Osteoblast (primary cell): ENCODE data around the gene UEVLD. TPM values are rescaled to one million over a fixed set of nuclear protein-coding genes. Genes with fewer than 3 reads are reported as not detected.

Experiments
- DNase-seq: peaks from one replicate; pipeline ENCODE4 v3.0.0; 2011; ENCODE audit warnings: low spot score, mixed read lengths; ENCODE audit not compliant: insufficient read length; ENCODE audit errors: missing footprints
- H2AFZ ChIP-seq: 2 replicates; pipeline ENCODE4 v1.6.0; 2011; ENCODE audit warnings: mild to moderate bottlenecking, low read length
- H3K27ac ChIP-seq: 2 replicates; pipeline ENCODE4 v1.5.1; 2011; ENCODE audit warnings: mild to moderate bottlenecking, low read depth, low read length, moderate library complexity
- H3K27me3 ChIP-seq: 2 replicates; pipeline ENCODE4 v1.6.0; 2012; ENCODE audit warnings: mild to moderate bottlenecking, control low read depth, inconsistent platforms, low read length, moderate library complexity; ENCODE audit not compliant: insufficient read depth
- H3K36me3 ChIP-seq: 2 replicates; pipeline ENCODE4 v1.5.1; 2011; ENCODE audit warnings: mild to moderate bottlenecking, low read length, control low read depth, moderate library complexity; ENCODE audit not compliant: insufficient read depth
- H3K4me1 ChIP-seq: 2 replicates; pipeline ENCODE4 v1.5.1; 2011; ENCODE audit warnings: mild to moderate bottlenecking, low read length, control low read depth, moderate library complexity; ENCODE audit not compliant: insufficient read depth
- H3K4me2 ChIP-seq: 2 replicates; pipeline ENCODE4 v1.6.0; 2011; ENCODE audit warnings: mild to moderate bottlenecking, low read length; ENCODE audit not compliant: insufficient read depth
- H3K4me3 ChIP-seq: fragments of 200-600 bp; sonication (generic); 3 replicates; pipeline ENCODE4 v1.5.1; 2012; ENCODE audit warnings: mild to moderate bottlenecking, low read length, inconsistent platforms; ENCODE audit not compliant: insufficient read depth
- H3K79me2 ChIP-seq: 2 replicates; pipeline ENCODE4 v1.6.0; 2012; ENCODE audit warnings: mild to moderate bottlenecking, low read length, control low read depth, inconsistent platforms; ENCODE audit not compliant: insufficient read depth
- H3K9me3 ChIP-seq: 2 replicates; pipeline ENCODE4 v1.5.1; 2011; ENCODE audit warnings: low read depth, low read length, control low read depth
- H4K20me1 ChIP-seq: 2 replicates; pipeline ENCODE4 v1.6.0; 2012; ENCODE audit warnings: mild to moderate bottlenecking, low read length, control low read depth; ENCODE audit not compliant: insufficient read depth
- CTCF ChIP-seq: IDR thresholded peaks from 2 replicates; pipeline ENCODE4 v1.5.1; 2011; ENCODE audit warnings: mild to moderate bottlenecking, low read depth, low read length, moderate library complexity; ENCODE audit errors: extremely low read depth
- total RNA-seq: library from RNA; depleted of rRNA; stranded (reverse); fragments of >200 nt; gene quantifications from 2 replicates; pipeline ENCODE4 v1.2.3, GENCODE V29; 2012

Gene UEVLD
- total RNA-seq, 1 donor = 26.8 TPM

GRCh38 chr11:18490319-18490718 is 98.2 kb downstream of the UEVLD start:
- DNase-seq = peak; percentile 78
- Histone ChIP-seq H3K79me2 (peaks cover 5% of the 10 kb centered on the region), H3K4me1 (peaks cover 20% of the 10 kb centered on the region), H3K4me3 (no peak overlapping the region), H3K9me3 (no peaks in the 10 kb centered on the region), H4K20me1 (no peaks in the 10 kb centered on the region), H3K27me3 (no peaks in the 10 kb centered on the region), H3K27ac (no peak overlapping the region), H3K36me3 (peaks cover 13% of the 10 kb centered on the region), H2AFZ (no peak overlapping the region), H3K4me2 (no peak overlapping the region)
- no peak for TF ChIP-seq CTCF

- Histone ChIP-seq H3K36me3 (peaks cover 41% of the 10 kb centered on the region), H3K9me3 (no peaks in the 10 kb centered on the region), H4K20me1 (no peaks in the 10 kb centered on the region), H3K4me1 (peaks cover 5% of the 10 kb centered on the region), H3K27ac (no peak overlapping the region), H3K4me2 (no peak overlapping the region), H3K27me3 (no peaks in the 10 kb centered on the region), H3K79me2 (peaks cover 3% of the 10 kb centered on the region), H3K4me3 (no peak overlapping the region), H2AFZ (no peak overlapping the region)
- TF ChIP-seq CTCF = no peak
- no peak for DNase-seq
Measured at GRCh38 chr11:18485913-18486528, 102.5 kb downstream of the UEVLD start.

Other genes starting within 250 kb of the UEVLD start
- 680 and 798 TPM in 2 replicates for gene LDHA, start 194.2 kb downstream of the UEVLD start, total RNA-seq
- gene LDHC, start 176.4 kb downstream of the UEVLD start, total RNA-seq = under 0.01 TPM in 1 of 2 replicates, not detected in the other
- not detected in 2 replicates for gene LDHAL6A, start 132.9 kb downstream of the UEVLD start, total RNA-seq
- 67.3 and 67.8 TPM in 2 replicates for gene TSG101, start 61.8 kb downstream of the UEVLD start, total RNA-seq
- under 0.01 and 0.29 TPM in 2 replicates for gene MISFA, start 11.1 kb upstream of the UEVLD start, total RNA-seq
- 19.2 and 21.0 TPM in 2 replicates for gene SPTY2D1, start 45.6 kb upstream of the UEVLD start, total RNA-seq
- gene TMEM86A, start 110.0 kb upstream of the UEVLD start, total RNA-seq = 3.3 and 4.1 TPM in 2 replicates
- gene IGSF22, start 137.5 kb upstream of the UEVLD start, total RNA-seq = not detected in 2 replicates
- not detected in 2 replicates for gene PTPN5, start 203.1 kb upstream of the UEVLD start, total RNA-seq